Tibial nerve (tissue), 4 donors: ENCODE data around the gene ZCCHC2.

Experiments used
- CTCF ChIP-seq, 5 experiments: fragments of 200-600 bp in 3 of 5; fragments of 450-650 bp in 2 of 5; sonication (generic) in 3 of 5; IDR thresholded peaks; one replicate each; pipeline ENCODE4 v1.5.1; 2016 to 2019; ENCODE audit warnings: antibody characterized with exemption in 5 of 5, mild to moderate bottlenecking in 3 of 5, moderate library complexity in 2 of 5
- EP300 ChIP-seq, 2 donors: sonication (generic); formaldehyde crosslinking; IDR thresholded peaks; one replicate each; pipeline ENCODE4 v1.6.1; 2017; ENCODE audit warnings: antibody characterized with exemption in 2 of 2, mild to moderate bottlenecking in 1 of 2
- POLR2A ChIP-seq, 2 donors: fragments of 450-650 bp; IDR thresholded peaks; one replicate each; pipeline ENCODE4 v1.6.1; 2017; ENCODE audit warnings: antibody characterized with exemption in 2 of 2, mild to moderate bottlenecking in 2 of 2, moderate library complexity in 2 of 2

GRCh38 chr18:62558015-62558663 lies 35.3 kb downstream of the ZCCHC2 start:
- no peak for TF ChIP-seq CTCF (IDR thresholded peaks at IDR 0.05)
- no peak for TF ChIP-seq POLR2A (IDR thresholded peaks at IDR 0.05)
- TF ChIP-seq EP300 (IDR thresholded peaks at IDR 0.05), result no peak
